Kidney glomerular epithelial cell (primary cell): ENCODE measurements around the gene MICU1.
A peak's percentile ranks its signal among the peaks of the same experiment; 100 is the strongest.
"Not testable (repeated sequence)": the region's sequence is repeated elsewhere in the genome, so short reads cannot be mapped to it uniquely, and the experiment has no call there.

Experiments
- DNase-seq: peaks from one replicate; lab custom pipeline; 2025; lab: John Stamatoyannopoulos, UW

Gene MICU1

DNA sequence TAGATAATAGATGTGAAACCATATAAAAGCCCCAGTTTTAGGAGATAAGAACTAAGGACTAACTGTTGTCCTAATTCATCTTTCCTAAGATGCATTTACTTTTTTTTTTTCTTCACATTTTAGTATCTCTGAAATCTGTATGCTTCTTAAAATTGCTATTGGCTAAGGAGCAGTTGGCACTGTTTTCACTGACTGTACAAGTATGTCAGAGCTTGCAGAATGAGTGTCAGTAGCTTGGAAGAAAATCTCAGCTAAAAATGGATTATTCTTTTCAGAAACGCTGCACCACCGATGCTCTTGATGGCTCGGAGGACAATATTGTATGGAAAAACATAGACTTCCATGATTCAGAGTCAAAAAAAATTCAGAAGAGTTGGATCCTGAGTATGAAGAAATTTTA lies 180.0 kb downstream of the MICU1 start:
- no peak for DNase-seq

DNA sequence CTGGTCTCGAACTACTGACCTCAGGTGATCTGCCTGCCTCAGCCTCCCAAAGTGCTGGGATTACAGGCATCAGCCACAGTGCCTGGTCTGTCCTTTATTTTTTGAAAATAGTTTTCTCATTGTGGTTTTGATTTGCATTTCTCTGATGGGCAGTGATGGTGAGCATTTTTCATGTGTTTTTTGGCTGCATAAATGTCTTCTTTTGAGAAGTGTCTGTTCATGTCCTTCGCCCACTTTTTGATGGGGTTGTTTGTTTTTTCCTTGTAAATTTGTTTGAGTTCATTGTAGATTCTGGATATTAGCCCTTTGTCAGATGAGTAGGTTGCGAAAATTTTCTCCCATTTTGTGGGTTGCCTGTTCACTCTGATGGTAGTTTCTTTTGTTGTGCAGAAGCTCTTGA lies 182.9 kb downstream of the MICU1 start:
- not testable (repeated sequence) for DNase-seq

DNA sequence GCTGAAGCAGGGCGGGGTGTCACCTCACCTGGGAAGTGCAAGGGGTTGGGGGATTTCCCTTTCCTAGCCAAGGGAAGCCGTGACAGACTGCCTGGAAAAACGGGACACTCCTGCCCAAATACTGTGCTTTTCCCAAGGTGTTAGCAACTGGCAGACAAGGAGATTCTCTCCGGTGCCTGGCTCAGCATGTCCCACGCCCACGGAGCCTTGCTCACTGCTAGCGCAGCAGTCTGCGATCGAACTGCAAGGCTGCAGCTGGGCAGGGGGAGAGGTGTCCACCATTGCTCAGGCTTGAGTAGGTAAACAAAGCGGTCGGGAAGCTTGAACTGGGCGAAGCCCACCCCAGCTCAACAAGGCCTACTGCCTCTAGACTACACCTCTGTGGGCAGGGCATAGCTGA lies 190.3 kb downstream of the MICU1 start:
- DNase-seq = no peak

DNA sequence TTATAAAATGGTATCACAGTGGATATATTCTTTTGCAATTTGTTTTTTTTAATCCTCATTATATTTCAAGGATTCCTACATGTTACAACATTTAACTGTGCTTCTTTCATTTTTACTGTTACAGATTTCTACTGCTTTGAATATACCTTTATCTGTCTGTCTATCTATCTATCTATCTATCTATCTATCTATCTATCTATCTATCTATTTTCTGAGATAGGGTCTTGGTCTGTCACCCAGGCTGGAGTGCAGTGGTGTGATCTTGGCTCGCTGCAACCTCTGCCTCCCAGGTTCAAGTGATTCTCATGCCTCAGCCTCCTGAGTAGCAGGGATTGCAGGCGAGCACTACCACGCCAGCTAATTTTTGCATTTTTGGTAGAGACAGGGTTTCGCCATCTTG lies 194.9 kb downstream of the MICU1 start:
- DNase-seq = not testable (repeated sequence)

DNA sequence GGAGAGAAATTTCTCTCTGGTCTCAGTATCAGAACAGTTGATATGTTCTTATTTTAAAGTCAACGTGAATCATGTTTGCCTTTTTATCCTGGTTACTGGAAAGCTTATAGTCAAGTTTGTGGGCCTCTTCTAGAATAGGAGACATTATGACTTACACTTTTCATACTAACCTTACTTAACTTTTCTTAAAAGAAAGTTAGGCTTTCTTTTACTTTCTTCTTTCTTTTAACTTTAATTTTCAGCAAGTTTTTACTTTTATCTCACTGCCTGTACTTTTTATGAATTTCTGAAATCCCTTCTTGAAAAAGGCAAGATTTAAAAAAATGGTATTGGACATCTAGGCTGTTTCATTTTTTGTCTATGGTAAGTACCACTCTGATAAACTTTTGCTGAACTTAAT lies 195.9 kb downstream of the MICU1 start:
- no peak for DNase-seq

DNA sequence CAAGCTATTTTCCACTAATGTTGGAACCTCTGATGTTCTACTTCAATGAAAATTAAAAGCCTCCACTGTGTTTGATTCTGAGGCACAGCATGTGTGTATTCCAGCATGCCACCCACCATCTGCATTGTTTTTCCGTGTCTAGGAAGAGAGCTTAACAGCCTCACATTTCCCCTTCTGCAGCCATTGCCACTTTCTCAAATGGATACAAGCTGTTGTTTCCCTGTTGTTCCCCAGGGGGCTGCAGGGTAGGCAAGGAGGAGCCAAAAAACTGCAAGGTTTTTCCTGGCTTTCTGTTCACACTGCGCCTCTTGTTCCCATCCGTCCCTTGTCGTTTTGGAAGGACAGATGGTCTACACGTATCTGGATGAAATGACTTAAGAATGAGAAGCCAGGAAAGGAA lies 198.9 kb downstream of the MICU1 start:
- no peak for DNase-seq

DNA sequence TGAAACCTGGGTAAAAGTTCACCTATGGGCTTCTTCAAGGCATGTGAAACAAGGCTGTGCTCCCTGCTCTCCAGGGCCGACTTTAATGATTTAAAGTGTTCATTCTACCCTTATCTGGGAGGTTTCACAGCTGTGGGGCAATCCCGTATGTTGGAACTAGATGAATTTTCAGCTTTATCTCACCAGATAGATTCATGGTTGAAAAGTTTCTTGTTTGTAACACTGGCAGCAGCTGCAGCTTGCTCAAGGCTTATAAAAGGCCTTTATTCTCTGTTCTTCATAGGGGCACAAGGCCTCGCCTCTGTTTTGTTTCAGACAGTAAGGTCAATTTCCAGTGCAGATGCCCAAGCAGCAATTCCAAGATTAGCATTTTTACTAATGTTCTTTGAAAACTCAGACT lies 200.7 kb downstream of the MICU1 start:
- DNase-seq = no peak

DNA sequence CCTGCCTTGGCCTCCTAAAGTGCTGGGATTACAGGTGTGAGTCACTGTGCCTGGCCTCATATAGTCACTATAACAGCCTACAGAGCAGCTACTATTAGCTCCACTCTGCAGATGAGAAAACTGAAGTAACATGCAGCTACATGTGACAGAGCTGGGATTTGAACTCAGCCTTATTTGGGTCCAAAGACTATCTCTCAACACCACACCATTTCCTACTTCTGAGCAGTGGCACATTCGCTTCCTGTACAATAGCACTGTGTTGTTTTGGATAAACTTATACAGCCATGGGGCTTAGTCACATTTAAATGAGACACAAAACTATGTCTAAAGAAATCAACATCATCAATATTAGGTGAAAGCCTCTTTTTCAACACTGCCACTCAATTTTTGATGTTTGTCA lies 201.3 kb downstream of the MICU1 start:
- DNase-seq = no peak

DNA sequence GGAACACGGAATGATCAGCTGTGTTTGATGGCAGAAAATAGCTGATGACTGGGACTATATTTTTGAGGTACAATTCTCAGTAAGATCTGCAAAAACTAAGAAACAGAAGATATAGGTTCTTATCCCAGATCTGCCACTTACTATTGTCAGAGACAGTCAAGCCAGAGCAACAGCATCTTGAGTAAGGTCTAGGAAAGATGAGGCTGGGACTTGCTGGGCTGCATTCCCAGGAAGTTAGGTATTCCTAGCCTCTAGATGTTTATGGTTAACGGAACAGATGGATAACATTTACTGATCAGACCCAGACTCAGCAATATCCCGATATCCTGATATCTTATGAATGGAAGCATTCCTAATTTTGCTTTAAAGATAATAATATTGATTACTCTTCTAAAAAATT lies 202.5 kb downstream of the MICU1 start:
- DNase-seq = no peak

DNA sequence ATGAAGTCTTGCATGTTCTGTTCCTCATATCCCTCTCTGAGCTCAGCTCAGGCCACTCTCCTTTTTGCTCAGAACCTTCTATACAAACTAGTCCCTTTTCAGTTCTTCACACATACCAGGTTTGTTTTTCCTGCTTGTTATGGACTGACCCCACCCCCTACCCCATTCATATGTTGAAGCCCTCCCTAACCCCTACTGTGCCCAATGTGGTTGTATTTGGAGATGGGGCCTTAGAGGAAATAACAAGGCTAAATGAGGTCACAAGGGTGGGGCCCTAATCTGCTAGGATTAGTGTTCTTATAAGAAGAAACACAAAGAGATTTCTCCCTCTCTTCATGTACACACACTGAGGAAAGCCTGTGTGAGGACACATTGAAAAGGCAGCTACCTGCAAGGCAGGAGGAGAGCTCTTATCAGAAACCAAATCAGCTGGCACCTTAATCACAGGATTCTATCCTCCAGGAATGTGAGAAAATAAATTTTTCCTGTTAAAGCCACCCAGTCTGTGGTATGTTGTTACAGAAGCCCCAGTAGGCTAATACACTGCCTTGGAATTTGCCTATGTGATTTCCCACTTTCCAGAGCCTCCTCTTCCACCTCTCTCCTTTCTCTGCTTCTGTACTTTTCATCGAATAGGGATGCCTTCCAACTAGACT lies 203.9 kb downstream of the MICU1 start:
- no peak for DNase-seq

DNA sequence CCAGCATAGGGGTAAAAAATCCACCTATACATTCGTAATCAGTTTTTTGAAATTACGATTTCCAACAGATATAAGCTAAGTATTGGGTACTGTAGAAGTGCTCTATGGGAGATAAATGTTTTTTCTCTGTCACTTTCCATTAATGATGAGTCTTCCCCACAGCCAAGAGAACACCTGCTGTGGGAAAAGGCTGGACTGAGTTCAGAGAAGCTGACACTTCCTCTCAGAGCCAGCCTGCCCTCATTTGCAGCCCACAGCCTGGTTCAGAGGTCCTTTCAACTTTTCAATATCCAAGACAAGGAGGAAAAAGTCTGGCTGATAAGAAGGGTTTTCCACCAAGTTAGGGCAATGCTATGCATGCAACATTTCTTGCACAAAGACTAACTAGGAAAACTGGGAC lies 206.6 kb downstream of the MICU1 start:
- no peak for DNase-seq

DNA sequence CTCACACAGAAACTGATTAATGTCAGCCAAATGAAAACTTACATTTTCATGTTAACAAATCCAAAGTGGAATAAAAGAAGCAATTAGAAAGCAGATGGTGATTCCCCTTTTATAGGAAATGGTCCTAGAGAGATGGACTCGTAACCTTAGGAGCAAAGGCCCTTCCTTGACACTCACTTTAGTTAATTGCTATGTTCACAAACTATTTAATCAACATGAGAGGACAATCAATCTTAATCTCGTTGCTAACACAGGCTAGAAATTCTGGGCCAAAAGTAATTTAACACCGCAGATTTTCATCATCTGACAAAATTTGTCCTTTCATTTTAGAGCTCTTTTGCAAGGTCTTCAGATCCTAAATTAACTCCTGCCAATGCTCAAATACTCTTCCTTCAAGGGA lies 207.2 kb downstream of the MICU1 start:
- no peak for DNase-seq

DNA sequence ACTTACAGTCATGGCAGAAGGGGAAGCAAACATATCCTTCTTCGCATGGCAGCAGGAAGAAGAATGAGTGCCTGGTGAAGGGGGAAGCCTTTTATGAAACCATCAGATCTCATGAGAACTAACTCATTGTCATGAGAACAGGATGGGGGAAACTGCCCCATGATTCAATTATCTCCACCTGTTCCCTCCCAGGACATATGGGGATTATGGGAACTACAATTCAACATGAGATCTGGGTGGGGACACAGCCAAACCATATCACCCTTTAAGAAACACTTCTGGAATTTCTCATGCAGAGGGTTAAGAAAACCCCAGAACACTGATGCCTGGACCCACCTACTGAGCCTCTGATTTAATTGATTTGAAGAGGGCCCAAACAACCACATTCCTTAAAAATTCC lies 207.9 kb downstream of the MICU1 start:
- DNase-seq = no peak

DNA sequence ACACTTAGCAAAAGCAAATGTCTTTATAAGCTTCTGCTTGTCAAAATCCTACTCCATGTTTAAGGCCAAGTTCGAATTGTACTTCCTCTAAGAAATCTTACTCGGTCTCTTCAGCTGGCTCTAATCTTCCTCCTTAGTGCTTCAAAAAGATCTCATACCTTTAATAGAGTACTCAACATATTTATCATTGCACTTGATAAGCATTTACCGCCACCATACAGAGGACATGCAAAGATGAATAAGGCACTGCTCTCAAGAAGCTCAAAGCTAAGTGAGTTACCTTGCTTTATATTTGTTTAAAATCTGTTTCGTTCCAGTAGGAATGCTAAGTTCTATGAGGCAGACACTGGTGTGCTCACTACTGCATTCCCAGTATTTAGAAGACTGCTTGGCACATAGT lies 209.2 kb downstream of the MICU1 start:
- no peak for DNase-seq

DNA sequence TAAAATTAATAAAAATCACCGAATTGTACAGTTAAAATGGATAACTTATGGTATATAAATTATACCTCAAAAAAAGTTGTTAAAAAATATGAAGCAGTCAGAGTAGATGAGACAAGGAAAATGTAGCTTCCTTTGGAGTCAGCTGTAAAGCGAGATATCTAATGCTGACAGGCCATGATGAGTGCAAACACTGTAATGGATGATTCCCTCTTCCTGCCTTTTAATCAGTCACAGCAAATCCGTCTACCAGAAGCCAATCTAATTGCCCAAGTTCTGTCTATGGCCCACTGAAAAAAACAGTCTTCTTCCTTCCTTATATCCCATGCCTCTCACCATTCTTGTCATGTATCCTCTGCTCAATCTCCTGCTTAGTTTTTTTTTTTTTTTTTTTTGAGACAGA lies 211.2 kb downstream of the MICU1 start:
- DNase-seq = no peak

DNA sequence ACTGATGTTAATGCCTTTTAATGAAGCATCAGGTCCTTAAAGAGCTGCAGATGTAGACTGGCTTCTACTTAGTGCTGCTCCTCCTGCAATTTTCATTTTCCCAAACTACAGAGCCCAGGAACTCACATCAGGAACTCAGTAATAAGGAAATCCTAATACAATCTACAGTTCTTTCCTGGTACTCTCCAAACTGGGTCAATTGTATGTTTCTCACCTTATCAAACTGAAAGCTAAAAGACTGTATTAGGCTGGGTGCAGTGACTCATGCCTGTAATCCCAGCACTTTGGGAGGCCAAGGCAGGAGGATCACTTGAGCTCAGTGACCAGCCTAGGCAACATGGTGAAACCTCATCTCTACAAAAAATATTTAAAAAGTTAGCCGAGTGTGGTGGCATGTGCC lies 216.7 kb downstream of the MICU1 start:
- DNase-seq = no peak

DNA sequence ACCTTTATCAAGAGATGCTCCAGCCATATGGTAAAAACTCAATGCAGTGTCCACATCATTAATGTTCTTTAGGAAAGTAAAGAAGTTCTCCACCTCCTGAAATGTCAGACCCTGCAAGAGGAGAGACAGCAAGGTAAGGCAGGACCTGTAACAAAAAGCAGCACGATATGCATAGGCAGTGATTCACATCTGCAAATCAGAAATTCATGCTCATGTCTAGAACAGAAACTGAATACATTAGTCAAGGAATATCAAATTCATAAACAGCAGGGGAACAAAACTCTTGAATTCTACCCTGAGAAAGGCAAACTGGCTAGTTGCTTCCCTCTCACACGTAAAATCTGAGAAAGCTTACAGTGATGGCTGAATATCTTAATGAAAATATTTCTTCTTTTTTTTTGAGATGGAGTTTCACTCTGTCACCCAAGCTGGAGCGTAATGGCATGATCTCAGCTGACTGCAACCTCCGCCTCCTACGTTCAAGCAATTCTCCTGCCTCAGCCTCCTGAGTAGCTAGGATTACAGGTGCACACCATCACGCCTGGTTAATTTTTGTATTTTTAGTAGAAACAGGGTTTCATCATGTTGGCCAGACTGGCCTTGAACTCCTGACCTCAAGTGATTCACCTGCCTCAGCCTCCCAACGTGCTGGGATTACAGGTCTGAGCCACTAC lies 217.8 kb downstream of the MICU1 start:
- DNase-seq = no peak

DNA sequence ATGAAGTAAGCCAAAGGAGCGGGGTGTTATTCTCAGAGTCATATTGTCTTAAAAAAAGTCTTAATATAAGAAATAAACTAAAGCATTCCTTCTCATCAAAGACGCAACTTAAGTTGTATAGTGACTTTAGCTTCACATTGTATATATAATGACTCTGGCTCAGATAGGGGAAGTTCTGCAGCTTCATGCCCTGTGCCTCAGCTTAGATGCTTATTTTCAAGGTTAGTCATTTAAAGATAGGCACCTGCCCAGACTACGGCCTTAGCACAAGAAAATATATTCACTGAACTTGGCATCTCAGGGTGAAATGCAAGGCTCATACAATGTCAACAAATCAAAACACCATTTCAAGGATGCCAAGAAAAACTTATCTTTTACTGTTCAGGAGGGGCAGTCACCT lies 218.4 kb downstream of the MICU1 start:
- no peak for DNase-seq

DNA sequence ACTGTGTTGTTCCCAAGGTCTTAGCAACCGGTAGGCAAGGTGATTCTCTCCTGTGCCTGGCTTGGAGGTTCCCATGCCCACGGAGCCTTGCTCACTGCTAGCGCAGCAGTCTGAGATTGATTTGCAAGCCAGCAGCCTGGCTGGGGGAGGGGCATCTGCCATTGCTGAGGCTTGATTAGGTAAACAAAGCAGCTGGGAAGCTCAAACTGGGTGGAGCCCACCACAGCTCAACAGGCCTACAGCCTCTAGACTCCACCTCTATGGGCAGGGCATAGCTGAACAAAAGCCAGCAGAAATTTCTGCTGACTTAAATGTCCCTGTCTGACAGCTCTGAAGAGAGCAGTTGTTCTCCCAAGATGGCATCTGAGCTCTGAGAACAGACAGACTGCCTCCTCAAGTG lies 230.3 kb downstream of the MICU1 start:
- DNase-seq = not testable (repeated sequence)

DNA sequence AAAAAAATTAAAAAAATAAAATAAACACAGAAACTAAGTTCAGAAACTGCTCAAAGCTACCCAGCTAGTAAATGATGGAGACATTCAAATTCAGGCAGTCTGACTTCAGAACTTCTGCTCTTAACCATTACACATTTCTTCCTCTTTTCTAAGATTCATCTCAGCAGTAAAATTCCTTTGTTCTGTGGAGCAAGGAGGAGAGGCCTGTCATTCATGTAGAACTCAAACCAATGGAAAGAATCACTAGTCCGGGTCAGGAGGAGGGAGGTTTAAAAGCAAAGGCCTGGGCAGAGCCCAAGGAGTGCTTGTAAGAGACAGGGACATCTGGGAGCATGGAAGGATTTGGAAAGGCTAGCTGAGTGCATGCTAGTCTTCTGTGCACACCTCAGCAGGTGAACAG lies 233.3 kb downstream of the MICU1 start:
- DNase-seq = peak; percentile 46

DNA sequence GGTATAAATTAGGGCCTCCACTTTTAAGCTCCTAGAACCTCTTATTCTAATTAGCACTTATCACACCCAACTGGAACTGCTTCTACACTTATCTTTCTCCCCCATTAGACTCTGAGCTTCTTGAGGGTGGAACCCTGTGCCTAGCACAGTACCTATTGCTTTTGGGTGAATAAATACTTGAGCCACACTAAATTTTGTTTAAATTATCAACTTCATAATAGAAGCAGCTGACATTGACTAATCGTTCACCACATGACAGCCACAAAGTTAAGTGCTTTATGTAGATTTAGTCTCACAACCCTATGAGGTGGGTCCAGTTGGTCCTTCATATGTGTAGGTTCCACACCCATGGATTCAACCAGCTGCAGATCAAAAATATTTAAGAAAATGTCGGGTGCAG lies 235.1 kb downstream of the MICU1 start:
- DNase-seq = no peak

DNA sequence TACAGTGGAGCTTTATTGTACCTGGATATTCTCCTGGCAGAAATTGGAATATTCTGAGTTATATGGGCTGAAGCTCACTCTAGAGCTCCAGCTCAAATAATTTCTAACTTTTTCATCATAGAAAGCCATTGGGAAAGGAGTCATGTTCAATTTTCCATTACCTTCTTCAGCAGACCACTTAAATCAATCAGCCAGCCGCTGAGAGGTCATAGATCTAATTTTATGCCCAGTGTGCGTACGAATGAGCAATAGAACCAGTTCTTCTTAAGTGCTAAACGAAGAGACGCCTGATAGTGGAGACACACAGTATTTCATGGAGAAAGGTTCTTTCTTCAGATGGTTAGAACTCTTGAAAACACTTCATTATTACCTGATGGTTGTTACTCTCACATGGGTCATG lies 236.2 kb downstream of the MICU1 start:
- no peak for DNase-seq

DNA sequence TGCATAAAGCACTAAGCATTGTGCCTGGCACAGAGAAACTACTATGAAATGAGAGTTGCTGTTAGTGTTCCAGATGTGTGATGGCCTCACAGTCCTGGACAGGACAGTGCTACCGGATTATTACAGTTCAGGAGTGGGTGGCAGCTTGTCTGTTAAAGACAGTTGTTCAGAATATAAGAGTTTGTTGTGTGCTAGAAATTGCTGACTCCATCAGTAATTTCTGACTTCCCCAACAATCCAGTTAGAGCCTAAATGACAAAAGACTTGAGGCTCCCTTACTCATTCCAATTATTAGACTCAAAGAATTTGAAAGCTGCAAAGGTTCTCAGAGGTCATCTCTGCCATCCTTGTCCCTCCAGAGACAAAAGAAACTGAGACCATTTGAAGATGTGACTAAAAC lies 236.9 kb downstream of the MICU1 start:
- DNase-seq = no peak

DNA sequence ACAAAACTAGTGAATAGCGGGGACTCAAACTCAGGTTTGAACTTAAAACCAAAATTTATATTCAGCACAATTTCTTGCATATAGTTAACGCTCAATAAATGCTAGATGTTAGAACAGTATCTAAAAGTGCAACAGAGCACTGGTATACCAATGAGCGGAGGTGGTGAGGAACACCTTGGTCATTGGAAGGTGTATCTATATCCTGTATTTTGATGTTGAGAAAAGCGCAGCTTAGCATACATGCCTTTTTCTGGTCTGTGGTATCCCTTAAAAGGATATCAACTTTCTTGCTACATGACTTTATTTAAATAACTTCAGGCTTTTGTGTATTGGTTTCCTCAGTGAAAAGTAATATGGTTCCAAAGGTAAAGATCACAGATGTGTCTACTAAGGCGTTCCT lies 237.8 kb downstream of the MICU1 start:
- DNase-seq = no peak
